B cell (primary cell): Measurements from ENCODE around the gene LGI2. TPM values are rescaled to one million over a fixed set of nuclear protein-coding genes. Genes with fewer than 3 reads are reported as not detected.

ENCODE experiments used
- ATAC-seq: fragments of 200-7000 bp; cut with Tn5 transposase; one replicate; pipeline ENCODE4 v1.10.0; 2021; ENCODE audit warnings: low read depth, mild to moderate bottlenecking, moderate number of reproducible peaks, moderate library complexity
- CTCF ChIA-PET: fragments of 350-600 bp; sonication (Branson Sonifier 250); formaldehyde crosslinking; loops from one replicate; lab custom pipeline; 2021; ENCODE audit warnings: antibody characterized with exemption, inconsistent platforms; lab: Charles Lee
- POLR2A ChIA-PET: fragments of 350-600 bp; sonication (Branson Sonifier 250); formaldehyde crosslinking; loops from one replicate; lab custom pipeline; 2021; ENCODE audit warnings: antibody characterized with exemption; lab: Charles Lee
- DNase-seq: peaks from one replicate; pipeline ENCODE4 v3.0.0; 2013
- H2AFZ ChIP-seq: 2 replicates; pipeline ENCODE4 v1.6.1; 2012; ENCODE audit warnings: mild to moderate bottlenecking, low read depth, low read length; ENCODE audit not compliant: insufficient read depth, poor library complexity, severe bottlenecking
- H3K27ac ChIP-seq, 2 donors: 1 replicate in 1 of 2; 2 replicates in 1 of 2; pipeline ENCODE4 v1.5.1; 2012 to 2013; ENCODE audit warnings: low read length in 2 of 2, mild to moderate bottlenecking in 2 of 2, moderate library complexity in 1 of 2
- H3K27me3 ChIP-seq, 4 experiments: fragments of 200-600 bp in 1 of 4; sonication (generic) in 1 of 4; replicated peaks in 1 of 4; 1 replicate in 2 of 4; 2 replicates in 2 of 4; pipeline versions ENCODE4 v1.6.1 to v1.7.0; 2013 to 2016; ENCODE audit warnings: low read length in 3 of 4, mild to moderate bottlenecking in 2 of 4, mixed read lengths in 1 of 4, moderate library complexity in 1 of 4; ENCODE audit not compliant: insufficient read depth in 4 of 4, control insufficient read depth in 3 of 4; ENCODE audit errors: control extremely low read depth in 1 of 4
- H3K36me3 ChIP-seq, 2 experiments: replicated peaks in 1 of 2; 1 replicate in 1 of 2; 2 replicates in 1 of 2; pipeline versions ENCODE4 v1.6.1 to v1.7.1; 2013; ENCODE audit warnings: low read length in 1 of 2; ENCODE audit not compliant: insufficient read depth in 2 of 2, control insufficient read depth in 1 of 2; ENCODE audit errors: control extremely low read depth in 1 of 2, extremely low read depth in 1 of 2
- H3K4me1 ChIP-seq, 2 donors: fragments of 200-600 bp in 1 of 2; sonication (generic) in 1 of 2; 1 replicate in 1 of 2; 2 replicates in 1 of 2; pipeline versions ENCODE4 v1.5.1 to v1.6.1; 2013 to 2017; ENCODE audit warnings: low read length in 2 of 2; ENCODE audit not compliant: control insufficient read depth in 2 of 2, insufficient read depth in 2 of 2
- H3K4me2 ChIP-seq: replicated peaks from 2 replicates; pipeline ENCODE3; 2012; ENCODE audit warnings: mild to moderate bottlenecking, low read depth, low read length; ENCODE audit not compliant: poor library complexity, severe bottlenecking
- H3K4me3 ChIP-seq, 5 experiments: fragments of 200-600 bp in 1 of 5; sonication (generic) in 1 of 5; 1 replicate in 3 of 5; 2 replicates in 2 of 5; pipeline versions ENCODE4 v1.5.1 to v1.7.0; 2011 to 2016; ENCODE audit warnings: low read length in 4 of 5, mild to moderate bottlenecking in 4 of 5, low read depth in 2 of 5, control low read depth in 1 of 5, moderate library complexity in 1 of 5; ENCODE audit not compliant: insufficient read depth in 1 of 5; ENCODE audit errors: control extremely low read depth in 1 of 5, extremely low read depth in 1 of 5
- H3K79me2 ChIP-seq: fragments of 200-600 bp; sonication (generic); one replicate; pipeline ENCODE4 v1.6.0; 2016; ENCODE audit warnings: low read length; ENCODE audit not compliant: control insufficient read depth, insufficient read depth
- H3K9ac ChIP-seq: fragments of 200-600 bp; sonication (generic); 2 replicates; pipeline ENCODE4 v1.6.1; 2017; ENCODE audit warnings: mild to moderate bottlenecking, low read length, moderate library complexity
- H3K9me3 ChIP-seq, 3 donors: one replicate each; pipeline versions ENCODE4 v1.6.1 to v1.7.1; 2013; ENCODE audit warnings: low read length in 2 of 3; ENCODE audit not compliant: control insufficient read depth in 2 of 3, insufficient read depth in 1 of 3; ENCODE audit errors: control extremely low read depth in 1 of 3
- H4K20me1 ChIP-seq: 2 replicates; pipeline ENCODE4 v1.6.0; 2012; ENCODE audit warnings: mild to moderate bottlenecking, low read length; ENCODE audit not compliant: insufficient read depth, control insufficient read depth, poor library complexity, severe bottlenecking
- H3K27ac Mint-ChIP-seq: one replicate; pipeline ENCODE4 v1.8.0; 2021; ENCODE audit warnings: mixed read lengths
- H3K27me3 Mint-ChIP-seq: one replicate; pipeline ENCODE4 v1.8.0; 2021; ENCODE audit warnings: mixed read lengths
- H3K4me1 Mint-ChIP-seq: one replicate; pipeline ENCODE4 v1.8.0; 2021; ENCODE audit warnings: mixed read lengths
- H3K4me3 Mint-ChIP-seq: one replicate; pipeline ENCODE4 v1.8.0; 2021; ENCODE audit warnings: mixed read lengths
- H3K9me3 Mint-ChIP-seq: one replicate; pipeline ENCODE4 v1.8.0; 2022; ENCODE audit warnings: mixed read lengths; ENCODE audit not compliant: insufficient read depth
- CTCF ChIP-seq: fragments of 200-600 bp; IDR thresholded peaks from one replicate; pipeline ENCODE4 v1.8.0; 2022; ENCODE audit warnings: antibody characterized with exemption, mild to moderate bottlenecking
- EZH2 ChIP-seq: IDR thresholded peaks from 2 replicates; pipeline ENCODE4 v1.6.1; 2012; ENCODE audit warnings: borderline replicate concordance, low read depth, mild to moderate bottlenecking, moderate library complexity, low read length; ENCODE audit not compliant: insufficient read depth, poor library complexity, severe bottlenecking
- WGBS: methylation state at CpG from one replicate; pipeline ENCODE4 v1.1.5; 2013; ENCODE audit warnings: missing lambda C conversion rate; ENCODE audit not compliant: insufficient coverage; 5-methylcytosine and 5-hydroxymethylcytosine counted together
- intact Hi-C: fragments of 100-400 bp; cut with micrococcal nuclease; formaldehyde crosslinking; loops from one replicate; pipeline ENCODE4 v1.10.0; 2022
- polyA plus RNA-seq: library from polyadenylated mRNA; depleted of rRNA; stranded (reverse); fragments of >200 nt; gene quantifications from 2 replicates; pipeline ENCODE4 v1.2.3, GENCODE V29; 2012
- total RNA-seq, 2 donors: library from RNA; stranded (reverse); fragments of 120-200 nt in 1 of 2; gene quantifications; 1 replicate in 1 of 2; 2 replicates in 1 of 2; pipeline versions ENCODE4 v1.2.3 to v1.2.4, GENCODE V29; 2013 to 2022

LGI2 gene
- total and polyA plus RNA-seq, 2 donors (not counting 1 experiment from before 2014, with no cell fraction given) = not detected

GRCh38 chr4:24995346-24995919 lies 35.3 kb downstream of the LGI2 start:
- Histone ChIP-seq H3K79me2 (no peaks in the 10 kb centered on the region), H3K4me1 (peaks cover 0 to 3% of the 10 kb centered on the region in 2 donors), H3K4me3 (no peak overlapping the region), H3K36me3 (no peaks in the 10 kb centered on the region), H3K4me2 (no peak overlapping the region), H3K27me3 (peaks cover 0 to 1% (median 0%) of the 10 kb centered on the region in 4 experiments), H4K20me1 (no peaks in the 10 kb centered on the region), H3K9ac (no peak overlapping the region), H3K27ac (no peak overlapping the region), H2AFZ (no peak overlapping the region), H3K9me3 (peaks cover 0 to 8% (median 0%) of the 10 kb centered on the region in 3 donors)
- 100% methylated on average over 1 of the region's 2 CpGs for WGBS
- TF ChIP-seq CTCF = no peak
- no peak for TF ChIP-seq EZH2
- H3K27me3 Mint-ChIP-seq = no peaks in the 10 kb centered on the region
- peaks cover 7% of the 10 kb centered on the region for H3K4me1 Mint-ChIP-seq
- intact Hi-C loops = no loop called here
- no peak overlapping the region for H3K27ac Mint-ChIP-seq
- ChIA-PET CTCF (interaction anchor here (0.6 to 0.9 kb wide), 2 partner anchors 15 kb away, joined by 3 read pairs; no protein-coding TSS in a partner anchor), POLR2A (no interaction called here)
- no peak for DNase-seq
- ATAC-seq = no peak
- peaks cover 2% of the 10 kb centered on the region for H3K9me3 Mint-ChIP-seq
- no peak overlapping the region for H3K4me3 Mint-ChIP-seq

GRCh38 chr4:24993551-24994080 lies 37.1 kb downstream of the LGI2 start:
- Histone ChIP-seq H3K36me3 (no peaks in the 10 kb centered on the region), H4K20me1 (no peaks in the 10 kb centered on the region), H3K9ac (no peak overlapping the region), H3K4me2 (no peak overlapping the region), H3K9me3 (peaks cover 0 to 8% (median 0%) of the 10 kb centered on the region in 3 donors), H2AFZ (no peak overlapping the region), H3K27me3 (no peaks in the 10 kb centered on the region), H3K4me3 (no peak overlapping the region), H3K79me2 (no peaks in the 10 kb centered on the region), H3K4me1 (no peaks in the 10 kb centered on the region), H3K27ac (no peak overlapping the region)
- Mint-ChIP-seq H3K9me3 (peaks cover 2% of the 10 kb centered on the region), H3K4me3 (no peak overlapping the region), H3K27ac (no peak overlapping the region), H3K27me3 (no peaks in the 10 kb centered on the region), H3K4me1 (no peaks in the 10 kb centered on the region)
- 72% methylated on average over 3 of the region's 5 CpGs for WGBS
- ChIA-PET CTCF (interaction anchor here (3.3 kb wide), 1 partner anchor 13 kb away, joined by 12 read pairs; no protein-coding TSS in a partner anchor), POLR2A (no interaction called here)
- intact Hi-C loops = no loop called here
- TF ChIP-seq EZH2 (no peak), CTCF (no peak)
- DNase-seq = no peak
- ATAC-seq = no peak
